Measurements from ENCODE around the gene RRP36. TPM values are rescaled to one million over a fixed set of nuclear protein-coding genes. Genes with fewer than 3 reads are reported as not detected.

RRP36 gene
- total and polyA plus RNA-seq, 11 donors, result 18.7 to 53.4 (median 32.3) TPM

- H3K4me1 ChIP-seq, result peaks cover 0 to 18% (median 5%) of the 10 kb centered on the region in 12 donors
- H3K9me3 ChIP-seq, result no peaks in the 10 kb centered on the region
- 4 to 13% (median 5%) methylated on average over 18 to 60 of the region's 60 CpGs for WGBS, 4 donors
- peak in 3 of 5 donors; percentile 25 to 68 (median 46) for DNase-seq
- peaks cover 0 to 42% (median 30%) of the 10 kb centered on the region in 9 donors for H3K36me3 ChIP-seq
- no peak within 1 kb of the TSS for H3K27ac ChIP-seq
- intact Hi-C loops (cut with DNase I), result loop anchor here in 3 of 10 donors (5.0 to 10.0 kb wide), 4 partner anchors 49 to 66 kb away; no protein-coding TSS in a partner anchor
- peak; percentile 37 to 60 (median 47) for ATAC-seq
- H3K27me3 ChIP-seq, result peaks cover 0 to 22% (median 0%) of the 10 kb centered on the region in 9 donors
- TF ChIP-seq POLR2A (IDR thresholded peaks at IDR 0.05) (no peak), CTCF (IDR thresholded peaks at IDR 0.05) (no peak)
- H3K4me3 ChIP-seq, result peak within 1 kb of the TSS; percentile 27 to 86 (median 58)
Observed at GRCh38 chr6:43075670-43076463, 54.4 kb downstream of the RRP36 start, which contains the start of gene PTK7. Gene PTK7 (plus strand): TSS chr6:43076314. CDS start chr6:43076489, 175 bp downstream.

- peak overlapping the region; percentile 27 to 86 (median 58) for H3K4me3 ChIP-seq
- peak in 3 of 4 donors; percentile 11 to 38 (median 14) for ATAC-seq
- H3K4me1 ChIP-seq, result peaks cover 0 to 18% (median 5%) of the 10 kb centered on the region in 12 donors
- H3K36me3 ChIP-seq, result peaks cover 0 to 33% (median 24%) of the 10 kb centered on the region in 9 donors
- no peak for DNase-seq
- TF ChIP-seq CTCF (IDR thresholded peaks at IDR 0.05) (no peak), POLR2A (IDR thresholded peaks at IDR 0.05) (no peak)
- intact Hi-C loops (cut with DNase I), result loop anchor here in 3 of 10 donors (5.0 to 10.0 kb wide), 4 partner anchors 48 to 66 kb away; no protein-coding TSS in a partner anchor
- no peak overlapping the region for H3K27ac ChIP-seq
- H3K9me3 ChIP-seq, result no peaks in the 10 kb centered on the region
- WGBS, 4 donors, result 1% methylated on average over 51 to 72 of the region's 72 CpGs
- peaks cover 0 to 22% (median 0%) of the 10 kb centered on the region in 9 donors for H3K27me3 ChIP-seq
Observed at GRCh38 chr6:43076464-43077332, 55.3 kb downstream of the RRP36 start.

GRCh38 chr6:43077333-43077809 is 55.9 kb downstream of the RRP36 start:
- no peaks in the 10 kb centered on the region for H3K9me3 ChIP-seq
- H3K4me3 ChIP-seq, result peak overlapping the region in 10 of 12 donors; percentile 48 to 86 (median 60)
- peaks cover 0 to 22% (median 0%) of the 10 kb centered on the region in 9 donors for H3K27me3 ChIP-seq
- intact Hi-C loops (cut with DNase I), result loop anchor here in 3 of 10 donors (5.0 to 10.0 kb wide), 4 partner anchors 47 to 65 kb away; no protein-coding TSS in a partner anchor
- ATAC-seq (no peak), DNase-seq (no peak)
- peaks cover 0 to 27% (median 18%) of the 10 kb centered on the region in 9 donors for H3K36me3 ChIP-seq
- WGBS, 4 donors, result 36 to 46% (median 41%) methylated on average over 8 of the region's 8 CpGs
- TF ChIP-seq CTCF (IDR thresholded peaks at IDR 0.05) (no peak), POLR2A (IDR thresholded peaks at IDR 0.05) (no peak)
- peaks cover 0 to 18% (median 5%) of the 10 kb centered on the region in 12 donors for H3K4me1 ChIP-seq
- H3K27ac ChIP-seq, result no peak overlapping the region
